H1 (cell line): Measurements from ENCODE around the gene CEL. TPM values are rescaled to one million over a fixed set of nuclear protein-coding genes. Genes with fewer than 3 reads are reported as not detected.

Source experiments
- CTCF ChIA-PET: fragments of 300-600 bp; sonication (Branson Sonifier 250); formaldehyde crosslinking; loops from one replicate; lab custom pipeline; 2021; ENCODE audit not compliant: partially characterized antibody; lab: Charles Lee
- POLR2A ChIA-PET: fragments of 300-600 bp; sonication (Branson Sonifier 250); formaldehyde crosslinking; loops from one replicate; lab custom pipeline; 2021; ENCODE audit warnings: inconsistent platforms; ENCODE audit not compliant: partially characterized antibody; lab: Charles Lee
- DNase-seq, 2 experiments: peaks; one replicate each; pipeline versions ENCODE4 v3.0.0 to v3.0.0-alpha.2; 2010 to 2022; ENCODE audit warnings: low spot score in 2 of 2, low read depth in 1 of 2, mixed read lengths in 1 of 2
- FAIRE-seq: peaks from 2 replicates; lab custom pipeline; 2011; peaks lifted over from hg19 to GRCh38; lab: Jason Lieb, UNC
- H2AFZ ChIP-seq: 2 replicates; pipeline ENCODE4 v1.8.1; 2012; ENCODE audit warnings: low read length, inconsistent platforms
- H2AK5ac ChIP-seq: 2 replicates; pipeline ENCODE4 v1.6.1; 2013; ENCODE audit warnings: low read depth, low read length
- H2BK120ac ChIP-seq: replicated peaks from 2 replicates; pipeline ENCODE3; 2013; ENCODE audit warnings: low read depth, low read length, inconsistent platforms
- H2BK12ac ChIP-seq: 2 replicates; pipeline ENCODE4 v1.6.1; 2013; ENCODE audit warnings: low read depth, low read length
- H2BK15ac ChIP-seq: 2 replicates; pipeline ENCODE4 v1.6.1; 2013; ENCODE audit warnings: low read length
- H2BK20ac ChIP-seq: 2 replicates; pipeline ENCODE4 v1.6.1; 2013; ENCODE audit warnings: low read length
- H2BK5ac ChIP-seq: 2 replicates; pipeline ENCODE4 v1.6.1; 2013; ENCODE audit warnings: low read depth, low read length
- H3K14ac ChIP-seq: 2 replicates; pipeline ENCODE4 v1.6.1; 2013; ENCODE audit warnings: inconsistent platforms; ENCODE audit not compliant: insufficient read length
- H3K18ac ChIP-seq: 2 replicates; pipeline ENCODE4 v1.6.1; 2013; ENCODE audit warnings: low read length; ENCODE audit errors: extremely low read depth
- H3K23ac ChIP-seq: 2 replicates; pipeline ENCODE4 v1.6.1; 2013; ENCODE audit warnings: inconsistent platforms; ENCODE audit not compliant: insufficient read length
- H3K23me2 ChIP-seq: 2 replicates; pipeline ENCODE4 v1.6.1; 2013; ENCODE audit warnings: low read depth, low read length
- H3K27ac ChIP-seq: 2 replicates; pipeline ENCODE4 v1.6.1; 2011; ENCODE audit warnings: low read depth, low read length, inconsistent platforms
- H3K27me3 ChIP-seq, 4 experiments: replicated peaks in 1 of 4; 1 replicate in 1 of 4; 2 replicates in 3 of 4; pipeline versions ENCODE4 v1.6.1 to v1.8.1; 2011 to 2013; ENCODE audit warnings: low read length in 3 of 4, mild to moderate bottlenecking in 3 of 4, inconsistent platforms in 2 of 4, mixed read lengths in 2 of 4, moderate library complexity in 1 of 4; ENCODE audit not compliant: control insufficient read depth in 3 of 4, insufficient read depth in 3 of 4; ENCODE audit errors: extremely low read depth in 1 of 4
- H3K36me3 ChIP-seq, 4 experiments: 2 replicates each; pipeline versions ENCODE4 v1.6.1 to v1.8.1; 2011 to 2013; ENCODE audit warnings: mild to moderate bottlenecking in 4 of 4, low read length in 3 of 4, moderate library complexity in 2 of 4, control low read depth in 1 of 4, inconsistent platforms in 1 of 4; ENCODE audit not compliant: insufficient read depth in 4 of 4, control insufficient read depth in 2 of 4
- H3K4ac ChIP-seq: replicated peaks from 2 replicates; pipeline ENCODE3; 2013; ENCODE audit warnings: low read length, low read depth, mixed read lengths, inconsistent platforms; ENCODE audit not compliant: insufficient read length
- H3K4me1 ChIP-seq, 4 experiments: replicated peaks in 1 of 4; 1 replicate in 1 of 4; 2 replicates in 3 of 4; pipeline versions ENCODE4 v1.6.1 to v1.8.1; 2011 to 2013; ENCODE audit warnings: low read length in 3 of 4, inconsistent platforms in 2 of 4, mixed read lengths in 1 of 4; ENCODE audit not compliant: insufficient read depth in 4 of 4, control insufficient read depth in 3 of 4
- H3K4me2 ChIP-seq, 2 experiments: 2 replicates each; pipeline versions ENCODE4 v1.6.1 to v1.8.1; 2011 to 2013; ENCODE audit warnings: low read depth in 2 of 2, low read length in 2 of 2, control low read depth in 1 of 2, inconsistent platforms in 1 of 2, mild to moderate bottlenecking in 1 of 2; ENCODE audit not compliant: insufficient read depth in 1 of 2
- H3K4me3 ChIP-seq, 4 experiments: fragments of 200-600, 300-600 bp in 1 of 4; sonication (generic), shearing (Covaris generic), sonication (Bioruptor Twin) in 1 of 4; 2 replicates each; pipeline versions ENCODE4 v1.5.1 to v1.8.1; 2011 to 2016; ENCODE audit warnings: low read length in 4 of 4, low read depth in 3 of 4, control low read depth in 2 of 4, inconsistent platforms in 2 of 4, mild to moderate bottlenecking in 2 of 4, mixed read lengths in 1 of 4, moderate library complexity in 1 of 4; ENCODE audit not compliant: insufficient read depth in 2 of 4; ENCODE audit errors: extremely low read depth in 1 of 4
- H3K56ac ChIP-seq: replicated peaks from 2 replicates; pipeline ENCODE3; 2013; ENCODE audit warnings: low read depth, mild to moderate bottlenecking, mixed read lengths, low read length, inconsistent platforms; ENCODE audit not compliant: insufficient read length
- H3K79me1 ChIP-seq: 2 replicates; pipeline ENCODE4 v1.6.1; 2013; ENCODE audit warnings: low read depth, low read length, control low read depth
- H3K79me2 ChIP-seq, 2 experiments: 2 replicates each; pipeline versions ENCODE4 v1.6.1 to v1.8.1; 2012 to 2013; ENCODE audit warnings: low read length in 2 of 2, mild to moderate bottlenecking in 2 of 2, inconsistent platforms in 1 of 2; ENCODE audit not compliant: insufficient read depth in 2 of 2, control insufficient read depth in 1 of 2
- H3K9ac ChIP-seq, 4 experiments: replicated peaks in 1 of 4; 1 replicate in 1 of 4; 2 replicates in 3 of 4; pipeline versions ENCODE4 v1.6.1 to v1.8.1; 2011 to 2013; ENCODE audit warnings: low read depth in 3 of 4, low read length in 3 of 4, control low read depth in 2 of 4, mild to moderate bottlenecking in 2 of 4, moderate library complexity in 2 of 4, inconsistent platforms in 1 of 4; ENCODE audit errors: extremely low read depth in 1 of 4
- H3K9me3 ChIP-seq, 2 experiments: 2 replicates each; pipeline versions ENCODE4 v1.6.1 to v1.8.1; 2012 to 2013; ENCODE audit warnings: mild to moderate bottlenecking in 2 of 2, moderate library complexity in 2 of 2, control low read depth in 1 of 2, inconsistent platforms in 1 of 2, low read depth in 1 of 2, low read length in 1 of 2, mixed read lengths in 1 of 2; ENCODE audit not compliant: insufficient read depth in 2 of 2
- H4K20me1 ChIP-seq, 2 experiments: replicated peaks in 1 of 2; 2 replicates each; pipeline versions ENCODE3 to v1.8.1; 2011 to 2013; ENCODE audit warnings: inconsistent platforms in 2 of 2, low read length in 2 of 2, mild to moderate bottlenecking in 1 of 2; ENCODE audit not compliant: insufficient read depth in 2 of 2, control insufficient read depth in 1 of 2
- H4K5ac ChIP-seq: 2 replicates; pipeline ENCODE4 v1.6.1; 2013; ENCODE audit warnings: low read length, low read depth, mixed read lengths, inconsistent platforms; ENCODE audit not compliant: insufficient read length
- H4K8ac ChIP-seq: 2 replicates; pipeline ENCODE4 v1.8.0; 2013; ENCODE audit warnings: mild to moderate bottlenecking, moderate library complexity, low read length, inconsistent platforms; ENCODE audit not compliant: insufficient read depth; ENCODE audit errors: extremely low read depth
- H4K91ac ChIP-seq: replicated peaks from 2 replicates; pipeline ENCODE3; 2013; ENCODE audit warnings: low read length, mixed read lengths, inconsistent platforms; ENCODE audit not compliant: insufficient read length
- PHF8 ChIP-seq: fragments of 200-600 bp; sonication (generic); conservative IDR thresholded peaks from 2 replicates; pipeline ENCODE4 v1.7.1; 2012; ENCODE audit warnings: low read depth, mild to moderate bottlenecking, inconsistent platforms, low read length, moderate library complexity
- TEAD4 ChIP-seq: IDR thresholded peaks from 2 replicates; pipeline ENCODE4 v1.6.1; 2012; ENCODE audit warnings: low read depth, low read length, inconsistent platforms, mixed read lengths
- WGBS, 2 experiments: shearing (Covaris generic) in 1 of 2; methylation state at CpG; one replicate each; pipeline versions ENCODE4 v1.1.6 to v1.1.7; 2013 to 2015; ENCODE audit warnings: low lambda C conversion rate in 2 of 2, mixed read lengths in 2 of 2, inconsistent platforms in 1 of 2, low coverage in 1 of 2, missing lambda C conversion rate in 1 of 2; ENCODE audit not compliant: insufficient replicate concordance in 2 of 2, insufficient coverage in 1 of 2, insufficient read length in 1 of 2; ENCODE audit errors: extremely low coverage in 1 of 2, missing lambda C conversion rate in 1 of 2; 5-methylcytosine and 5-hydroxymethylcytosine counted together
- polyA plus RNA-seq, 7 experiments: library from polyadenylated mRNA; depleted of rRNA in 3 of 7; stranded (reverse) in 5 of 7; unstranded in 2 of 7; fragments of >200 nt in 5 of 7; fragments of 200-250 nt in 2 of 7; gene quantifications; 1 replicate in 5 of 7; 2 replicates in 1 of 7; 4 replicates in 1 of 7; pipeline versions ENCODE4 v1.2.1 to v1.2.3, GENCODE V29; 2011 to 2013; ENCODE audit warnings: missing spikeins in 2 of 7, mixed read lengths in 2 of 7
- total RNA-seq: library from RNA; stranded (reverse); fragmentation: NEBNext Ultra II Directional; extraction: Animal tissue kit (Norgen Biotek cat#: 25700); gene quantifications from 2 replicates; pipeline ENCODE4 v1.2.1, GENCODE V29; 2021

The CEL gene
- total and polyA plus RNA-seq, 2 of the 8 experiments (the other 6 are each of a cell fraction or from before 2014, with no cell fraction given), result 1.8 to 3.4 TPM

- Histone ChIP-seq H3K4me2 (no peak overlapping the region), H2AFZ (no peak overlapping the region), H4K5ac (no peak overlapping the region), H2BK12ac (no peak overlapping the region), H2BK5ac (no peak overlapping the region), H2BK120ac (no peak overlapping the region), H4K20me1 (peaks cover 0 to 16% of the 10 kb centered on the region in 2 experiments), H3K9me3 (no peaks in the 10 kb centered on the region), H4K8ac (peak overlapping the region; percentile 65; the same call in 1 of the 2 replicates), H3K4me3 (no peak overlapping the region), H3K4ac (no peak overlapping the region), H3K27me3 (no peaks in the 10 kb centered on the region), H3K18ac (no peak overlapping the region), H3K9ac (no peak overlapping the region), H3K14ac (no peak overlapping the region), H3K4me1 (no peaks in the 10 kb centered on the region), H2BK15ac (no peak overlapping the region), H4K91ac (no peak overlapping the region), H2BK20ac (no peak overlapping the region), H3K56ac (no peak overlapping the region), H3K36me3 (peaks cover 18 to 51% (median 44%) of the 10 kb centered on the region in 4 experiments; a peak in 7 of 8 replicates), H3K79me1 (peaks cover 2% of the 10 kb centered on the region; the same call in 1 of the 2 replicates), H3K27ac (no peak overlapping the region), H3K23me2 (no peaks in the 10 kb centered on the region), H3K23ac (no peak overlapping the region), H2AK5ac (no peak overlapping the region), H3K79me2 (no peaks in the 10 kb centered on the region)
- no peak for FAIRE-seq
- no peak for DNase-seq
- 94% methylated on average over 16 of the region's 20 CpGs; no CpG with 5 or more reads in 1 of the 2 experiments for WGBS, 2 experiments
- CTCF ChIA-PET, result interaction anchor here (1.1 to 1.3 kb wide), 4 partner anchors 12 to 97 kb away, joined by 3 to 6 read pairs (median 4); no protein-coding TSS in a partner anchor
- POLR2A ChIA-PET, result interaction anchor here (1.3 to 1.8 kb wide), 2 partner anchors 15 to 21 kb away, joined by 3 to 5 read pairs; partner anchors contain the start of gene GTF3C5
- TF ChIP-seq PHF8 (no peak), TEAD4 (no peak)
Observed at GRCh38 chr9:133051281-133051900, 10.4 kb upstream of the CEL start.
